Lower leg skin (tissue), 3 donors: ENCODE data around the gene SNX10.

ENCODE experiments used
- CTCF ChIP-seq, 3 donors: fragments of 450-650 bp; IDR thresholded peaks; one replicate each; pipeline ENCODE4 v1.5.1; 2016; ENCODE audit warnings: antibody characterized with exemption in 3 of 3, mild to moderate bottlenecking in 3 of 3, moderate library complexity in 2 of 3
- POLR2A ChIP-seq, 2 donors: fragments of 450-650 bp; IDR thresholded peaks; one replicate each; pipeline ENCODE4 v1.6.1; 2016 to 2017; ENCODE audit warnings: antibody characterized with exemption in 2 of 2, mild to moderate bottlenecking in 1 of 2, moderate library complexity in 1 of 2

- TF ChIP-seq POLR2A (IDR thresholded peaks at IDR 0.05) (no peak), CTCF (IDR thresholded peaks at IDR 0.05) (no peak)
Observed at GRCh38 chr7:26409661-26410547, 118.2 kb downstream of the SNX10 start.
